Smooth muscle cell of trachea (primary cell): ENCODE results near the gene TBCD. TPM values are rescaled to one million over a fixed set of nuclear protein-coding genes. Genes with fewer than 3 reads are reported as not detected.

Experiments
- total RNA-seq: library from RNA; depleted of rRNA; stranded (reverse); fragments of >200 nt; gene quantifications from 2 replicates; pipeline ENCODE4 v1.2.1, GENCODE V29; 2014

Gene TBCD
- 45.5 and 65.6 TPM in 2 replicates for total RNA-seq

GRCh38 chr17:82751571-82752370 is at the start of gene TBCD:
Gene TBCD, plus strand, starts transcription at chr17:82752065. Its CDS starts 129 bp downstream, at chr17:82752194.

DNA sequence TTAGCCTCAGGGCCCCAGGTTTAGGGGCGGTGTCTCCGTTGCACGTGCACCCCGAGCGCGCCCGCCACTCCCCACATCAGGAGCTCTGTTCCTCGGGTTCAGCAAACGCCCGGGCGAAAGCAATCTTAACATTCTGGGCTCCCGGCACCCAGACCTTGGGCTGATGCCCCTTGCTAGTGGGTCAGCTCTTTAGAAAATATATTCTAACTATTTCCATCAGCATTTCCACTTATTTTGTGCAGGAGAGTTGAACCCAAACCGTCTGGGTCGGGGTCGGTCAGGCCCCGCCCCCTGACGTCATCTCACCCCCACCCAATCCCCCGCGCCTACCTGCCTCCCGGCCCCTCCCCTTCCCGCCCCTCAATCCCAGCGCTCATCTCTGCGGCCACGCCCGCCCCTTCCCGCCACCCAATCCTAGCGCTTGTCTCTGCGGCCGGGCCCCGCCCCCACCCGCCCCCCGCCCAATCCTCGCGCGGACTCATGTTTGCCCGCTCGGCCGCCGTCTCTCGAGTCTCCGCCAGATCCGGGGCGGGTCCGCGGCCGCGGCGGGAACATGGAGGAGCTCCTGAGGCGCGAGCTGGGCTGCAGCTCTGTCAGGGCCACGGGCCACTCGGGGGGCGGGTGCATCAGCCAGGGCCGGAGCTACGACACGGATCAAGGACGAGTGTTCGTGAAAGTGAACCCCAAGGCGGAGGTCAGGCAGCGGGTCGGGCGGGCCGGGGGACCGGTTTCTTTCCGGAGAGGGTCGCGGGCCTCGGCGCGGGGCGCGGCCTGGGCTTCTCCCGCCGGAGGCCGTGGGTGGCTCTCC is 35.5 kb upstream of the TBCD start, which contains the start of gene FN3KRP:
FN3KRP (plus strand) TSS at position 504 of the 808 bp plus-strand sequence; CDS start at position 554, 50 bp downstream.

GRCh38 chr17:82734987-82735866 is 16.6 kb upstream of the TBCD start, which contains the start of gene FN3K:
Gene FN3K, plus strand, starts transcription at chr17:82735615. Its CDS starts 22 bp downstream, at chr17:82735637.

DNA sequence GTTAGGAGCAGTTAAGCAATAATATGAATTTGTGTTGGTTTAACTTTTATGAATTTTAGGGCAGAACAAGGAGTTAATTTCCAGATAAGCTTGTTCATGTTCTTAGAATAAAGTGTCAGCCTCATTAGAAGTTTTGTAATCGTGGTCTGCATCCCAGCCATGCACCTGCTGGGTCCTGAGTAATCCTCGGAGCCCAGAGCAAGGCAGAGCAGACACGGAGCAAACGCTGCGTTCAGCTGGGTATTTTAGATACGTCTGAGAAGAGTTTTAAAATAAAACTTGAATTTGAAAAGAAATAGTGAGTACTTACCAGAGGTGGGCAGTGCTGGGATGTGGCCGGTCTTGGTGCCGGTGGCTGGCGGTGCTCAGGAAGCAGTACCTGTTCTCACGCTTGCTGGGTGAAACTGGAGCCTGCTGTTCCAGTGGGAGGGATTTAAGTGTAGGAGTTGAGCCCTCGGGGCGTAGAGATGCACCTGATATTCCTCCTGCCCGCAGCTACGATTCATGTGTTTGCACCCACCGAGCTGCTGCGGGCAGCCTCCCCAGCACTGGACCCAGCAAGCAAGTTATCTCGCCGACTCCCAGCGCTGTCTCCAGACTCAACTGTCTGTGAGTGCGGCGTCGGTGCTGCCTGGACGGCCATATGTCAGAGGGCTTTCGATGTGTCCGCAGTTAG is 87.9 kb downstream of the TBCD start, which contains the start of gene ZNF750:
ZNF750 (minus strand) TSS at position 406 of the 676 bp plus-strand sequence. CDS start 7,568 bp downstream, outside the sequence.

Other genes starting within 250 kb of the TBCD start
- 24.4 and 46.1 TPM in 2 replicates for gene FOXK2, start 232.3 kb upstream of the TBCD start, total RNA-seq
- gene WDR45B, start 103.6 kb upstream of the TBCD start, total RNA-seq = 51.3 and 58.1 TPM in 2 replicates
- 5.8 and 20.0 TPM in 2 replicates for gene RAB40B, start 53.4 kb upstream of the TBCD start, total RNA-seq
- 14.4 and 27.8 TPM in 2 replicates for gene FN3KRP, start 35.4 kb upstream of the TBCD start, total RNA-seq
- gene FN3K, start 16.4 kb upstream of the TBCD start, total RNA-seq = 4.8 and 6.9 TPM in 2 replicates
- under 0.01 TPM in 1 of 2 replicates, not detected in the other for gene ZNF750, start 88.0 kb downstream of the TBCD start, total RNA-seq